Epithelial cell of prostate (primary cell): ENCODE results near the gene KHSRP.

Experiments used
- DNase-seq: peaks from one replicate; pipeline ENCODE4 v3.0.0-alpha.2; 2011; ENCODE audit warnings: low read depth, low spot score
- H3K27ac ChIP-seq: fragments of 450-650 bp; 2 replicates; pipeline ENCODE4 v1.5.1; 2017; ENCODE audit warnings: mild to moderate bottlenecking

The KHSRP gene

GRCh38 chr19:6424195-6424938 is at the start of gene KHSRP:
KHSRP (minus strand) TSS chr19:6424811; CDS start chr19:6424701, 110 bp downstream.
- peak within 1 kb of the TSS; percentile 59 for H3K27ac ChIP-seq
- no peak for DNase-seq

GRCh38 chr19:6473647-6474046 is 49.0 kb upstream of the KHSRP start:
- no peak overlapping the region for H3K27ac ChIP-seq
- DNase-seq: no peak

GRCh38 chr19:6472713-6473112 is 48.1 kb upstream of the KHSRP start:
- no peak overlapping the region for H3K27ac ChIP-seq
- DNase-seq: no peak

- no peak overlapping the region for H3K27ac ChIP-seq
- DNase-seq: no peak
Measured at GRCh38 chr19:6471076-6471475, 46.5 kb upstream of the KHSRP start.

- no peak for DNase-seq
- no peak overlapping the region for H3K27ac ChIP-seq
Measured at GRCh38 chr19:6470173-6470572, 45.6 kb upstream of the KHSRP start.

GRCh38 chr19:6467384-6467783 is 42.8 kb upstream of the KHSRP start:
- H3K27ac ChIP-seq: no peak overlapping the region
- no peak for DNase-seq

GRCh38 chr19:6466526-6467248 is 42.1 kb upstream of the KHSRP start:
- H3K27ac ChIP-seq: no peak overlapping the region
- no peak for DNase-seq

GRCh38 chr19:6465663-6466062 is 41.1 kb upstream of the KHSRP start:
- DNase-seq: no peak
- H3K27ac ChIP-seq: no peak overlapping the region

GRCh38 chr19:6465006-6465405 is 40.4 kb upstream of the KHSRP start:
- no peak for DNase-seq
- H3K27ac ChIP-seq: peak overlapping the region; percentile 55

GRCh38 chr19:6464070-6464873 is 39.7 kb upstream of the KHSRP start, which contains the start of gene CRB3:
CRB3 (plus strand) TSS chr19:6464271; CDS start chr19:6464702, 431 bp downstream.
- peak; percentile 41 for DNase-seq
- H3K27ac ChIP-seq: peak within 1 kb of the TSS; percentile 81

- peak overlapping the region; percentile 81 for H3K27ac ChIP-seq
- DNase-seq: peak; percentile 93
Measured at GRCh38 chr19:6460099-6460884, 35.7 kb upstream of the KHSRP start.

- H3K27ac ChIP-seq: peak within 1 kb of the TSS; percentile 81
- peak; percentile 20 for DNase-seq
Measured at GRCh38 chr19:6459262-6460098, 34.9 kb upstream of the KHSRP start, which contains the start of gene SLC25A23. SLC25A23 (minus strand) TSS chr19:6459792; CDS start chr19:6459628, 164 bp downstream.

GRCh38 chr19:6458695-6459261 is 34.2 kb upstream of the KHSRP start:
- no peak overlapping the region for H3K27ac ChIP-seq
- no peak for DNase-seq

- H3K27ac ChIP-seq: no peak overlapping the region
- no peak for DNase-seq
Measured at GRCh38 chr19:6457958-6458694, 33.5 kb upstream of the KHSRP start.

- no peak for DNase-seq
- H3K27ac ChIP-seq: no peak overlapping the region
Measured at GRCh38 chr19:6455924-6456323, 31.3 kb upstream of the KHSRP start.

- DNase-seq: no peak
- no peak overlapping the region for H3K27ac ChIP-seq
Measured at GRCh38 chr19:6453951-6454565, 29.4 kb upstream of the KHSRP start.

- H3K27ac ChIP-seq: no peak overlapping the region
- DNase-seq: no peak
Measured at GRCh38 chr19:6452899-6453298, 28.3 kb upstream of the KHSRP start.

GRCh38 chr19:6452223-6452614 is 27.6 kb upstream of the KHSRP start:
- no peak overlapping the region for H3K27ac ChIP-seq
- no peak for DNase-seq
